H1 (cell line): ENCODE data around the gene IRF2BP2. TPM values are rescaled to one million over a fixed set of nuclear protein-coding genes. Genes with fewer than 3 reads are reported as not detected.

ENCODE experiments used
- CTCF ChIA-PET: fragments of 300-600 bp; sonication (Branson Sonifier 250); formaldehyde crosslinking; loops from one replicate; lab custom pipeline; 2021; ENCODE audit not compliant: partially characterized antibody; lab: Charles Lee
- POLR2A ChIA-PET: fragments of 300-600 bp; sonication (Branson Sonifier 250); formaldehyde crosslinking; loops from one replicate; lab custom pipeline; 2021; ENCODE audit warnings: inconsistent platforms; ENCODE audit not compliant: partially characterized antibody; lab: Charles Lee
- DNase-seq, 2 experiments: peaks; one replicate each; pipeline versions ENCODE4 v3.0.0 to v3.0.0-alpha.2; 2010 to 2022; ENCODE audit warnings: low spot score in 2 of 2, low read depth in 1 of 2, mixed read lengths in 1 of 2
- FAIRE-seq: peaks from 2 replicates; lab custom pipeline; 2011; peaks lifted over from hg19 to GRCh38; lab: Jason Lieb, UNC
- H2AFZ ChIP-seq: 2 replicates; pipeline ENCODE4 v1.8.1; 2012; ENCODE audit warnings: low read length, inconsistent platforms
- H2AK5ac ChIP-seq: 2 replicates; pipeline ENCODE4 v1.6.1; 2013; ENCODE audit warnings: low read depth, low read length
- H2BK120ac ChIP-seq: replicated peaks from 2 replicates; pipeline ENCODE3; 2013; ENCODE audit warnings: low read depth, low read length, inconsistent platforms
- H2BK12ac ChIP-seq: 2 replicates; pipeline ENCODE4 v1.6.1; 2013; ENCODE audit warnings: low read depth, low read length
- H2BK15ac ChIP-seq: 2 replicates; pipeline ENCODE4 v1.6.1; 2013; ENCODE audit warnings: low read length
- H2BK20ac ChIP-seq: 2 replicates; pipeline ENCODE4 v1.6.1; 2013; ENCODE audit warnings: low read length
- H2BK5ac ChIP-seq: 2 replicates; pipeline ENCODE4 v1.6.1; 2013; ENCODE audit warnings: low read depth, low read length
- H3K14ac ChIP-seq: 2 replicates; pipeline ENCODE4 v1.6.1; 2013; ENCODE audit warnings: inconsistent platforms; ENCODE audit not compliant: insufficient read length
- H3K18ac ChIP-seq: 2 replicates; pipeline ENCODE4 v1.6.1; 2013; ENCODE audit warnings: low read length; ENCODE audit errors: extremely low read depth
- H3K23ac ChIP-seq: 2 replicates; pipeline ENCODE4 v1.6.1; 2013; ENCODE audit warnings: inconsistent platforms; ENCODE audit not compliant: insufficient read length
- H3K23me2 ChIP-seq: 2 replicates; pipeline ENCODE4 v1.6.1; 2013; ENCODE audit warnings: low read depth, low read length
- H3K27ac ChIP-seq: 2 replicates; pipeline ENCODE4 v1.6.1; 2011; ENCODE audit warnings: low read depth, low read length, inconsistent platforms
- H3K27me3 ChIP-seq, 4 experiments: replicated peaks in 1 of 4; 1 replicate in 1 of 4; 2 replicates in 3 of 4; pipeline versions ENCODE4 v1.6.1 to v1.8.1; 2011 to 2013; ENCODE audit warnings: low read length in 3 of 4, mild to moderate bottlenecking in 3 of 4, inconsistent platforms in 2 of 4, mixed read lengths in 2 of 4, moderate library complexity in 1 of 4; ENCODE audit not compliant: control insufficient read depth in 3 of 4, insufficient read depth in 3 of 4; ENCODE audit errors: extremely low read depth in 1 of 4
- H3K36me3 ChIP-seq, 4 experiments: 2 replicates each; pipeline versions ENCODE4 v1.6.1 to v1.8.1; 2011 to 2013; ENCODE audit warnings: mild to moderate bottlenecking in 4 of 4, low read length in 3 of 4, moderate library complexity in 2 of 4, control low read depth in 1 of 4, inconsistent platforms in 1 of 4; ENCODE audit not compliant: insufficient read depth in 4 of 4, control insufficient read depth in 2 of 4
- H3K4ac ChIP-seq: replicated peaks from 2 replicates; pipeline ENCODE3; 2013; ENCODE audit warnings: low read length, low read depth, mixed read lengths, inconsistent platforms; ENCODE audit not compliant: insufficient read length
- H3K4me1 ChIP-seq, 4 experiments: replicated peaks in 1 of 4; 1 replicate in 1 of 4; 2 replicates in 3 of 4; pipeline versions ENCODE4 v1.6.1 to v1.8.1; 2011 to 2013; ENCODE audit warnings: low read length in 3 of 4, inconsistent platforms in 2 of 4, mixed read lengths in 1 of 4; ENCODE audit not compliant: insufficient read depth in 4 of 4, control insufficient read depth in 3 of 4
- H3K4me2 ChIP-seq, 2 experiments: 2 replicates each; pipeline versions ENCODE4 v1.6.1 to v1.8.1; 2011 to 2013; ENCODE audit warnings: low read depth in 2 of 2, low read length in 2 of 2, control low read depth in 1 of 2, inconsistent platforms in 1 of 2, mild to moderate bottlenecking in 1 of 2; ENCODE audit not compliant: insufficient read depth in 1 of 2
- H3K4me3 ChIP-seq, 4 experiments: fragments of 200-600, 300-600 bp in 1 of 4; sonication (generic), shearing (Covaris generic), sonication (Bioruptor Twin) in 1 of 4; 2 replicates each; pipeline versions ENCODE4 v1.5.1 to v1.8.1; 2011 to 2016; ENCODE audit warnings: low read length in 4 of 4, low read depth in 3 of 4, control low read depth in 2 of 4, inconsistent platforms in 2 of 4, mild to moderate bottlenecking in 2 of 4, mixed read lengths in 1 of 4, moderate library complexity in 1 of 4; ENCODE audit not compliant: insufficient read depth in 2 of 4; ENCODE audit errors: extremely low read depth in 1 of 4
- H3K56ac ChIP-seq: replicated peaks from 2 replicates; pipeline ENCODE3; 2013; ENCODE audit warnings: low read depth, mild to moderate bottlenecking, mixed read lengths, low read length, inconsistent platforms; ENCODE audit not compliant: insufficient read length
- H3K79me1 ChIP-seq: 2 replicates; pipeline ENCODE4 v1.6.1; 2013; ENCODE audit warnings: low read depth, low read length, control low read depth
- H3K79me2 ChIP-seq, 2 experiments: 2 replicates each; pipeline versions ENCODE4 v1.6.1 to v1.8.1; 2012 to 2013; ENCODE audit warnings: low read length in 2 of 2, mild to moderate bottlenecking in 2 of 2, inconsistent platforms in 1 of 2; ENCODE audit not compliant: insufficient read depth in 2 of 2, control insufficient read depth in 1 of 2
- H3K9ac ChIP-seq, 4 experiments: replicated peaks in 1 of 4; 1 replicate in 1 of 4; 2 replicates in 3 of 4; pipeline versions ENCODE4 v1.6.1 to v1.8.1; 2011 to 2013; ENCODE audit warnings: low read depth in 3 of 4, low read length in 3 of 4, control low read depth in 2 of 4, mild to moderate bottlenecking in 2 of 4, moderate library complexity in 2 of 4, inconsistent platforms in 1 of 4; ENCODE audit errors: extremely low read depth in 1 of 4
- H3K9me3 ChIP-seq, 2 experiments: 2 replicates each; pipeline versions ENCODE4 v1.6.1 to v1.8.1; 2012 to 2013; ENCODE audit warnings: mild to moderate bottlenecking in 2 of 2, moderate library complexity in 2 of 2, control low read depth in 1 of 2, inconsistent platforms in 1 of 2, low read depth in 1 of 2, low read length in 1 of 2, mixed read lengths in 1 of 2; ENCODE audit not compliant: insufficient read depth in 2 of 2
- H4K20me1 ChIP-seq, 2 experiments: replicated peaks in 1 of 2; 2 replicates each; pipeline versions ENCODE3 to v1.8.1; 2011 to 2013; ENCODE audit warnings: inconsistent platforms in 2 of 2, low read length in 2 of 2, mild to moderate bottlenecking in 1 of 2; ENCODE audit not compliant: insufficient read depth in 2 of 2, control insufficient read depth in 1 of 2
- H4K5ac ChIP-seq: 2 replicates; pipeline ENCODE4 v1.6.1; 2013; ENCODE audit warnings: low read length, low read depth, mixed read lengths, inconsistent platforms; ENCODE audit not compliant: insufficient read length
- H4K8ac ChIP-seq: 2 replicates; pipeline ENCODE4 v1.8.0; 2013; ENCODE audit warnings: mild to moderate bottlenecking, moderate library complexity, low read length, inconsistent platforms; ENCODE audit not compliant: insufficient read depth; ENCODE audit errors: extremely low read depth
- H4K91ac ChIP-seq: replicated peaks from 2 replicates; pipeline ENCODE3; 2013; ENCODE audit warnings: low read length, mixed read lengths, inconsistent platforms; ENCODE audit not compliant: insufficient read length
- SUZ12 ChIP-seq: fragments of 200-600 bp; sonication (generic); IDR thresholded peaks from 2 replicates; pipeline ENCODE4 v1.6.1; 2012; ENCODE audit warnings: mild to moderate bottlenecking, inconsistent platforms, low read length, moderate library complexity, mixed read lengths
- TEAD4 ChIP-seq: IDR thresholded peaks from 2 replicates; pipeline ENCODE4 v1.6.1; 2012; ENCODE audit warnings: low read depth, low read length, inconsistent platforms, mixed read lengths
- WGBS, 2 experiments: shearing (Covaris generic) in 1 of 2; methylation state at CpG; one replicate each; pipeline versions ENCODE4 v1.1.6 to v1.1.7; 2013 to 2015; ENCODE audit warnings: low lambda C conversion rate in 2 of 2, mixed read lengths in 2 of 2, inconsistent platforms in 1 of 2, low coverage in 1 of 2, missing lambda C conversion rate in 1 of 2; ENCODE audit not compliant: insufficient replicate concordance in 2 of 2, insufficient coverage in 1 of 2, insufficient read length in 1 of 2; ENCODE audit errors: extremely low coverage in 1 of 2, missing lambda C conversion rate in 1 of 2; 5-methylcytosine and 5-hydroxymethylcytosine counted together
- polyA plus RNA-seq, 7 experiments: library from polyadenylated mRNA; depleted of rRNA in 3 of 7; stranded (reverse) in 5 of 7; unstranded in 2 of 7; fragments of >200 nt in 5 of 7; fragments of 200-250 nt in 2 of 7; gene quantifications; 1 replicate in 5 of 7; 2 replicates in 1 of 7; 4 replicates in 1 of 7; pipeline versions ENCODE4 v1.2.1 to v1.2.3, GENCODE V29; 2011 to 2013; ENCODE audit warnings: missing spikeins in 2 of 7, mixed read lengths in 2 of 7
- total RNA-seq: library from RNA; stranded (reverse); fragmentation: NEBNext Ultra II Directional; extraction: Animal tissue kit (Norgen Biotek cat#: 25700); gene quantifications from 2 replicates; pipeline ENCODE4 v1.2.1, GENCODE V29; 2021

Gene IRF2BP2
- total and polyA plus RNA-seq, 2 of the 8 experiments (the other 6 are each of a cell fraction or from before 2014, with no cell fraction given): 24.9 to 67.5 TPM

DNA sequence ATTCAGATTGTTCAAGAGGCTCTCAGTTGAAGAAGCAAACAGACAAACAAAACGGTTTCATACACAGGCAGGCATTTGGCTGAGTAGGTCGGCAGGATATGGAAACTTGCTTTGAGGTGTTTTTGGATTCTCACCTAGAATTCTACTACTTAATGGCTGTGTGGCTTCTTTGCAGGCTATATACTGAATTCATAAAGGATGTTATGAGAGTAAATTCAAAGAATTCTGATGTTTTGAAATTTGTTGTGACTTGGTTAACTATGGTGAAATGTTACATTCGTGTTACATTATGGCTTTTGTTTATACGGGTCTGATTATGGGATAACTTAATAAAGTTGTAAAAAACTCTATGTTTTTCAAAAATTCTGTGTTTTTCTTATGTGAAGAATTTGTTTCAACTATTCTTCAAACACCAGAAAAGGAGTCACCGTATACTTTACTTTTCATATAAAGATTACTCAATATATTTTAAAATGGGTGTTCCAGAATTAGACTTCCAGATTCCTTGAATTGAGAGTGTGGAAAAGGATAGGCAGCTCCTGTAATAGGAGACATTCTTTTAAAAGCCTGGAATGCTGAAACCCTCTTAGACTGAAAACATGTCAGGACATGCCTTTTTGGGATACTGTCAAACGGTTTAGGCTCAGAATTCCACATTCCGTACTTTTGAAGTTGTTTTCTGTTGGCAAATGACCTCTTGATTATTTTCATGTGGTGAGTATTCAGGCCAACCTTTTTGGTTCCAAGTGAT, 8.2 kb upstream of the IRF2BP2 start:
- Histone ChIP-seq H3K79me1 (no peaks in the 10 kb centered on the region), H2BK5ac (peak overlapping the region; percentile 90; the same call in 1 of the 2 replicates), H2AFZ (no peak overlapping the region), H3K4me3 (no peak overlapping the region), H3K4me2 (no peak overlapping the region), H2BK120ac (peak overlapping the region; percentile 58), H2BK12ac (peak overlapping the region; percentile 3; the same call in 1 of the 2 replicates), H2BK20ac (no peak overlapping the region), H3K36me3 (no peaks in the 10 kb centered on the region), H3K79me2 (no peaks in the 10 kb centered on the region), H3K14ac (no peak overlapping the region), H3K4me1 (peaks cover 0 to 12% (median 5%) of the 10 kb centered on the region in 4 experiments; a peak in 3 of 7 replicates), H4K20me1 (no peaks in the 10 kb centered on the region), H4K8ac (no peak overlapping the region), H3K4ac (no peak overlapping the region), H3K23me2 (no peaks in the 10 kb centered on the region), H3K23ac (no peak overlapping the region), H2BK15ac (no peak overlapping the region), H3K56ac (no peak overlapping the region), H4K91ac (peak overlapping the region; percentile 64), H4K5ac (no peak overlapping the region), H3K27me3 (no peaks in the 10 kb centered on the region), H3K18ac (no peak overlapping the region), H3K9ac (peak overlapping the region in 1 of 4 experiments; percentile 8; a peak in 1 of 7 replicates), H3K27ac (no peak overlapping the region), H2AK5ac (no peak overlapping the region), H3K9me3 (no peaks in the 10 kb centered on the region)
- TF ChIP-seq TEAD4 (peak; percentile 57; the same call in 1 of the 2 replicates), SUZ12 (no peak)
- ChIA-PET CTCF (interaction anchor here (1.2 kb wide), 1 partner anchor 473 kb away, joined by 3 read pairs; no protein-coding TSS in a partner anchor), POLR2A (interaction anchor here (1.3 kb wide), 1 partner anchor 13 kb away, joined by 4 read pairs; no protein-coding TSS in a partner anchor)
- WGBS, 2 experiments: 84% methylated on average over 7 of the region's 7 CpGs; no CpG with 5 or more reads in 1 of the 2 experiments
- no peak for FAIRE-seq
- DNase-seq: no peak
